Spleen (tissue), 11 donors: ENCODE measurements around the gene ISY1. TPM values are rescaled to one million over a fixed set of nuclear protein-coding genes. Genes with fewer than 3 reads are reported as not detected.

ENCODE experiments used
- DNase-seq: peaks from one replicate; pipeline ENCODE4 v3.0.0-alpha.2; 2020
- H3K27ac ChIP-seq, 8 donors: fragments of 200-600 bp; sonication (generic) in 7 of 8; 1 replicate in 4 of 8; 2 replicates in 4 of 8; pipeline versions ENCODE4 v1.5.0 to v1.8.0; 2016 to 2021; ENCODE audit warnings: inconsistent platforms in 4 of 8, mild to moderate bottlenecking in 4 of 8, moderate library complexity in 1 of 8
- H3K27me3 ChIP-seq, 7 donors: fragments of 200-600 bp; sonication (generic) in 6 of 7; replicated peaks in 1 of 7; 1 replicate in 4 of 7; 2 replicates in 3 of 7; pipeline versions ENCODE4 v1.5.0 to v1.8.0; 2016 to 2021; ENCODE audit warnings: inconsistent platforms in 3 of 7, mild to moderate bottlenecking in 1 of 7
- H3K36me3 ChIP-seq, 6 donors: fragments of 200-600 bp; sonication (generic) in 5 of 6; 1 replicate in 4 of 6; 2 replicates in 2 of 6; pipeline versions ENCODE4 v1.5.0 to v1.8.0; 2016 to 2021; ENCODE audit warnings: inconsistent platforms in 2 of 6
- H3K4me1 ChIP-seq, 6 donors: fragments of 200-600 bp; sonication (generic) in 5 of 6; 1 replicate in 3 of 6; 2 replicates in 3 of 6; pipeline versions ENCODE4 v1.5.0 to v1.8.0; 2016 to 2021; ENCODE audit warnings: inconsistent platforms in 3 of 6
- H3K4me3 ChIP-seq, 8 donors: fragments of 200-600 bp; sonication (generic) in 7 of 8; 1 replicate in 4 of 8; 2 replicates in 4 of 8; pipeline versions ENCODE4 v1.5.0 to v1.8.0; 2016 to 2021; ENCODE audit warnings: inconsistent platforms in 4 of 8, mild to moderate bottlenecking in 4 of 8, moderate library complexity in 2 of 8
- H3K9me3 ChIP-seq, 8 donors: fragments of 200-600 bp; sonication (generic) in 7 of 8; 1 replicate in 4 of 8; 2 replicates in 4 of 8; pipeline versions ENCODE4 v1.5.0 to v1.8.0; 2016 to 2021; ENCODE audit warnings: inconsistent platforms in 4 of 8
- CTCF ChIP-seq, 11 experiments: fragments of 200-600 bp in 7 of 11; fragments of 450-650 bp in 4 of 11; sonication (generic) in 4 of 11; IDR thresholded peaks in 8 of 11; conservative IDR thresholded peaks in 3 of 11; 1 replicate in 7 of 11; 2 replicates in 4 of 11; pipeline versions ENCODE4 v1.4.0 to v1.8.0; 2016 to 2021; ENCODE audit warnings: antibody characterized with exemption in 11 of 11, inconsistent platforms in 4 of 11, mild to moderate bottlenecking in 1 of 11
- POLR2A ChIP-seq, 3 donors: fragments of 450-650 bp; IDR thresholded peaks; one replicate each; pipeline ENCODE4 v1.5.1; 2017; ENCODE audit warnings: antibody characterized with exemption in 3 of 3, mild to moderate bottlenecking in 1 of 3
- POLR2AphosphoS5 ChIP-seq, 3 donors: sonication (generic); formaldehyde crosslinking; IDR thresholded peaks; one replicate each; pipeline ENCODE4 v1.5.1; 2017; ENCODE audit warnings: antibody characterized with exemption in 3 of 3
- WGBS, 5 donors: extraction: QIAGEN DNeasy Blood & Tissue Kit in 3 of 5; methylation state at CpG; one replicate each; pipeline versions ENCODE4 v1.1.5 to v1.1.7; 2013 to 2018; 5-methylcytosine and 5-hydroxymethylcytosine counted together
- intact Hi-C: fragments of 100-400 bp; cut with DNase I; formaldehyde crosslinking; loops from one replicate; pipeline ENCODE4 v1.15.0; 2023; ENCODE audit warnings: low total_unique reads
- polyA plus RNA-seq, 3 donors: library from polyadenylated mRNA; stranded (reverse); fragments of 200-250 nt; gene quantifications; one replicate each; pipeline ENCODE4 v1.2.1, GENCODE V29; 2013
- total RNA-seq, 7 donors: library from RNA; depleted of rRNA in 3 of 7; stranded (reverse); fragments of >200 nt in 3 of 7; fragmentation: NEBNext Ultra II Directional in 4 of 7; extraction: Animal tissue kit (Norgen Biotek cat#: 25700) in 4 of 7; gene quantifications; one replicate each; pipeline versions ENCODE4 v1.1.0 to v1.2.1, GENCODE V29; 2016 to 2021
- donor health status: healthy with polysubstance abuse.
- donor health status: DM: no; HTN: no; CAD: no; lungs with moderate emphysema.
- donor health status: DM: no; HTN: no; CAD: no.
- donor health status: Bipolar disorder and iron deficiency.
- donor health status: healthy.
- donor health status: DM: no; HTN: no; CAD: no.
- donor health status: DM: yes; HTN: yes; CAD: no.

Gene ISY1
- total and polyA plus RNA-seq, 10 donors: 21.4 to 33.8 (median 27.5) TPM

- peak within 1 kb of the TSS; percentile 83 to 100 (median 98) for H3K27ac ChIP-seq
- peak; percentile 97 for DNase-seq
- no peaks in the 10 kb centered on the region for H3K9me3 ChIP-seq
- peak within 1 kb of the TSS; percentile 75 to 100 (median 90) for H3K4me3 ChIP-seq
- H3K36me3 ChIP-seq: peaks cover 0 to 16% (median 3%) of the 10 kb centered on the region in 6 donors
- 0 to 1% (median 0%) methylated on average over 21 to 83 of the region's 83 CpGs for WGBS, 5 donors
- TF ChIP-seq POLR2A (IDR thresholded peaks at IDR 0.05): peak; percentile 50 to 84 (median 76)
- peak; percentile 99 to 100 (median 99) for TF ChIP-seq POLR2AphosphoS5 (IDR thresholded peaks at IDR 0.05)
- peak in 2 of 11 experiments; percentile 17 to 34 for TF ChIP-seq CTCF (IDR thresholded peaks at IDR 0.05 in 8 of 11, conservative IDR thresholded peaks at IDR 0.05 in 3 of 11)
- H3K4me1 ChIP-seq: peaks cover 44 to 78% (median 53%) of the 10 kb centered on the region in 6 donors
- no peaks in the 10 kb centered on the region for H3K27me3 ChIP-seq
- intact Hi-C loops: no loop called here
These were observed 22.9 kb upstream of the ISY1 start, which contains the start of gene CNBP for GRCh38 chr3:129183569-129184395. Gene CNBP (minus strand): TSS chr3:129183896. CDS start chr3:129171757, 12,139 bp downstream.

GRCh38 chr3:129182390-129183185, 21.7 kb upstream of the ISY1 start:
- Histone ChIP-seq H3K36me3 (peaks cover 0 to 26% (median 11%) of the 10 kb centered on the region in 6 donors), H3K4me1 (peaks cover 54 to 86% (median 65%) of the 10 kb centered on the region in 6 donors), H3K27ac (peak overlapping the region; percentile 83 to 100 (median 98)), H3K27me3 (no peaks in the 10 kb centered on the region), H3K4me3 (peak overlapping the region; percentile 75 to 100 (median 90)), H3K9me3 (no peaks in the 10 kb centered on the region)
- TF ChIP-seq CTCF (IDR thresholded peaks at IDR 0.05 in 8 of 11, conservative IDR thresholded peaks at IDR 0.05 in 3 of 11) (no peak), POLR2AphosphoS5 (IDR thresholded peaks at IDR 0.05) (no peak), POLR2A (IDR thresholded peaks at IDR 0.05) (no peak)
- intact Hi-C loops: no loop called here
- peak; percentile 77 for DNase-seq
- WGBS, 5 donors: 0 to 1% (median 1%) methylated on average over 24 of the region's 24 CpGs

DNA sequence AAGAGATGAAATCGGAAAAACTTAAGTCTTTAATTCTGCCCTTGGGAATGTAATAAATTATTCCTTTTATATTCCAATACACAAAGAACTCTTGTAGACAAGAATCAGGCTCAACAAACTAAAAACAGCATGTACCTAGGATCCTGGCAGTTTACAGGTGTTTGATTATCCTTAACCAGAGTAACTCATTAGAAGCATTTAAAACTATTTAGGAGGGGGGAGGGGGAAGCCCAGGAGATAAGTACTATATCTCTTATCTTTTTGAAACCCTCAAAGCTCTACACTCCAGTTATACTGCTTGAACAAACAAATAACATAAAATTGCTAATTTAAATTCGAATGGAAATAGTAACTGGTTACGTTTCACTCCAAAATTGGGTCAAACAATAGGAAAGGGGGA, 21.0 kb upstream of the ISY1 start:
- peak overlapping the region in 7 of 8 donors; percentile 96 to 100 (median 98) for H3K27ac ChIP-seq
- TF ChIP-seq POLR2A (IDR thresholded peaks at IDR 0.05): no peak
- TF ChIP-seq POLR2AphosphoS5 (IDR thresholded peaks at IDR 0.05): no peak
- no peak for TF ChIP-seq CTCF (IDR thresholded peaks at IDR 0.05 in 8 of 11, conservative IDR thresholded peaks at IDR 0.05 in 3 of 11)
- H3K36me3 ChIP-seq: peaks cover 0 to 34% (median 15%) of the 10 kb centered on the region in 6 donors
- 19 to 29% (median 24%) methylated on average over 3 of the region's 3 CpGs for WGBS, 5 donors
- intact Hi-C loops: no loop called here
- no peaks in the 10 kb centered on the region for H3K27me3 ChIP-seq
- H3K4me3 ChIP-seq: peak overlapping the region; percentile 75 to 100 (median 90)
- no peak for DNase-seq
- no peaks in the 10 kb centered on the region for H3K9me3 ChIP-seq
- peaks cover 62 to 86% (median 72%) of the 10 kb centered on the region in 6 donors for H3K4me1 ChIP-seq
